GM15510 (cell line): ENCODE results near the gene LCE2B.

Source experiments
- POLR2A ChIP-seq: IDR thresholded peaks from 3 replicates; pipeline ENCODE4 v1.6.1; 2011; ENCODE audit warnings: borderline replicate concordance; ENCODE audit not compliant: insufficient read length; ENCODE audit errors: extremely low read depth

LCE2B gene

DNA sequence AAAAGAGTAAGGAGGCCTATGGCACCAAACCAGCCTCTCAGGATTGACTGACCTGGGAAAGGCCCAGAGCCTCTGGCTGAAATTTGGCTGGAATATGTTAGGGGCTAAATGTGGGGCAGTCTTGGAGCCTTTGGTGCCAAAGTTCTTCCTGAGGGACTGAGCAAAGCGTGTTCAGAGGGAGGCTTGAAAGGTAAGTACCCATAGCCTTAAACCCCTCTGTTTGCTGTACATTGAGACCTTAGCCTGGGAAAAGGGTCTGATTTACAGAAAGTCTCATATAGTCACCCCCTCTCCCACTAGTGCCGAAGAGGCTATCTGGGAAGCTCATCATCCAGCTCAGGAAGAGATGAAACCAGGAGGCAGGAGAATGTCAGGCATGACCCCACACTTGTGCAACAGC is 21.9 kb downstream of the LCE2B start, which contains the start of gene LCE4A:
Gene LCE4A, plus strand, starts transcription at position 301 of the 400 bp plus-strand sequence. CDS start 916 bp downstream, outside the sequence.
- no peak for TF ChIP-seq POLR2A

DNA sequence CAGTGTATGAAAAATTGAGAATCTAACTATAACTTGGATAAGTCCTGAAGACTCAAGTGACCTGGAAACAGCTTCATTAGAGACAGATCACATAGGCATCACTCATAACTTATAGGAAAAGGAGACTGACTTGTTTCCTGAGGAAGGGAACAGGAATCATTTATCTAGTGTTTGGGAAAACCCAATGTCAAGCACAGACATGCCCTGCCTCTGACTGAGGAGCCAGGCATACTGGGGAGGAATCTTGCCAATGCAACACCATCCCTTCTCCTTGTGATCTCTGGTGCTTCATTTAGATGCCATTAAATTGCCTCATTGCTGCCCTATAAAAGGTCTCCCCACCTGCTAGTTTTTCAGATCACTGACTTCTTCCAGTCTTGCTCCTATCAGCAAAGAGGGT is 32.3 kb downstream of the LCE2B start:
- TF ChIP-seq POLR2A, result no peak

DNA sequence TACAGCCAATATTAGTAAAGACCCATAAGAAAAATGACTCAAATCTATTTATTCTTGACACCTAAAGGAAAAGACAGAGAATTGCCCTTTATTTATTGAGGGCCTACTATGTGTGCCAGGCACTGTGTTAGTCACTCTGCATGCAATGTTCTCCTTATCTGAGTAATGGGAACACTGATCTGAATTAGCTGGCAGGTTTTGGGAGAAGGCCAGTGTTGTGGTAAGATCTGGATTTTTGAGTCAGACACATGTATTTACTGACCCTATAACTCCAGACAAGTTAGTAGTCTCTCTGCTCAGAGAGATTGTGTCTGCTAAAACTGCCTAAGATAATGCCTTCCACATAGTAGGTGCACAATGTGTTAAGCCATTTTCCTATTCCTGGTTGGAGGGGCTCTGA is 39.3 kb downstream of the LCE2B start:
- no peak for TF ChIP-seq POLR2A

DNA sequence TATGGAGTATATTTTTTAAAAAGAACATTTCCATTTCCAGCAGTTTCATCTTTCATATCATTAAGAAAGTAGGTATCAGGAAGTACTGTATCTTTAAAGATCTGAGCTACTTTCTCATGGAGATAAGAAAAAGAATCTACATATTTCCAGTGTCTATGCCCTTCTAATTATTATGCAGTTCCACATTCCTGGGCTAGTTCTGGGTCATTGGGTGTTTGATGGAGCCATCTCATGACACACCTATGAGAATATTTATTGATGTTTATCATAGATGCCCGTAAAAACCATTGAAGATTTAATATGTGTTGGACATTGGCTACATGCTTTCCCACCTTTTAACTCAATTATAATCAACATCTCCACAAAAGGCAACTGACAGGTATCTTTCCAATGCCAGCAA is 43.1 kb downstream of the LCE2B start:
- no peak for TF ChIP-seq POLR2A

DNA sequence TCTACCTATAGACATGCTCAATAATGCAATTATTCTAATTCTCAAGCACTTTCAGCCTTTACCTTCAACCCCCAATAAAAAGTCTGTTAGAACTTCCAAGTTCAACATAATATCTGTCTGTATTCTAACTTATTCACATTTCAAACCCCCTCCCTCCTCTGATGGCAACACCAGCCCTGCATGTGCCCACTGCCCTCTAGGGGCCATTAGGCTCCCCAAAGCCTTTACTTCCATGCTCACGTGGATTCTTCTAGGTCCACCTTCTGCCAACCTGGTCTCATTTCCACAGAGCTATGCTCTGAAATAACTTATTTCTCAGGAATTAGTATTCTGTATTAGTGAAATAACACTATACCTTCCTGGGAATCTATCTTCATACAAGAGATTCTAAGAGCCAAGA is 49.7 kb downstream of the LCE2B start:
- TF ChIP-seq POLR2A, result no peak
